HCT116 (cell line): ENCODE measurements around the gene LRRK1. TPM values are rescaled to one million over a fixed set of nuclear protein-coding genes. Genes with fewer than 3 reads are reported as not detected.

Source experiments
- ATAC-seq: fragments of 200-7000 bp; cut with Tn5 transposase; 2 replicates; pipeline ENCODE4 v1.9.1; 2020; ENCODE audit warnings: mild to moderate bottlenecking, moderate library complexity
- BruUV-seq: library from RNA; stranded (reverse); fragments of 400-500 nt; replicated peaks from 2 replicates; lab custom pipeline; 2021; lab: Mats Ljungman, UMichigan
- CTCF ChIA-PET: fragments of 300-600 bp; sonication (Branson Sonifier 250); formaldehyde crosslinking; loops from one replicate; lab custom pipeline; 2021; ENCODE audit warnings: antibody characterized with exemption; lab: Charles Lee
- POLR2A ChIA-PET: fragments of 300-600, 350-600 bp; sonication (Branson Sonifier 250); formaldehyde crosslinking; loops from one replicate; lab custom pipeline; 2021; ENCODE audit warnings: antibody characterized with exemption; lab: Charles Lee
- RAD21 ChIA-PET, 2 experiments: fragments of 300-600 bp; sonication (Branson Sonifier 250); formaldehyde crosslinking; loops; one replicate each; lab custom pipeline; 2023; ENCODE audit warnings: low total read pairs in 2 of 2; ENCODE audit not compliant: uncharacterized antibody in 2 of 2, unreplicated experiment in 2 of 2, low non-redundant PET in 1 of 2; lab: Charles Lee
- DNase-seq: peaks from one replicate; pipeline ENCODE4 v3.0.0-alpha.2; 2010; ENCODE audit warnings: low read depth, low spot score
- H2AFZ ChIP-seq: fragments of 200-600 bp; shearing (Covaris generic), sonication (generic); 2 replicates; pipeline ENCODE4 v1.6.1; 2017; ENCODE audit warnings: low read depth, mixed run types, mixed read lengths, antibody characterized with exemption, low read length; ENCODE audit not compliant: poor library complexity, severe bottlenecking
- H3K27ac ChIP-seq: 2 replicates; pipeline ENCODE4 v1.5.1; 2012; ENCODE audit warnings: low read depth, low read length
- H3K27me3 ChIP-seq: fragments of 200-600 bp; sonication (generic); 2 replicates; pipeline ENCODE4 v1.6.1; 2016; ENCODE audit warnings: mixed run types, low read length, mixed read lengths; ENCODE audit not compliant: insufficient read depth
- H3K36me3 ChIP-seq, 2 experiments: fragments of 200-500 bp in 1 of 2; fragments of 200-600 bp in 1 of 2; sonication (Bioruptor generic) in 1 of 2; sonication (generic) in 1 of 2; 2 replicates each; pipeline versions ENCODE4 v1.5.1 to v1.6.1; 2014 to 2016; ENCODE audit warnings: low read length in 2 of 2, inconsistent platforms in 1 of 2, mixed read lengths in 1 of 2, mixed run types in 1 of 2; ENCODE audit not compliant: insufficient read depth in 2 of 2, control insufficient read depth in 1 of 2
- H3K4me1 ChIP-seq, 2 experiments: fragments of 200-600 bp in 1 of 2; sonication (generic) in 1 of 2; 2 replicates each; pipeline versions ENCODE4 v1.5.1 to v1.6.1; 2012 to 2017; ENCODE audit warnings: low read length in 2 of 2, inconsistent platforms in 1 of 2, mild to moderate bottlenecking in 1 of 2, mixed read lengths in 1 of 2, mixed run types in 1 of 2, moderate library complexity in 1 of 2; ENCODE audit not compliant: insufficient read depth in 2 of 2, control insufficient read depth in 1 of 2
- H3K4me2 ChIP-seq: fragments of 200-600 bp; sonication (generic); 2 replicates; pipeline ENCODE4 v1.6.1; 2017; ENCODE audit warnings: mixed run types, low read length, mixed read lengths
- H3K4me3 ChIP-seq, 2 experiments: fragments of 200-600 bp in 1 of 2; sonication (generic) in 1 of 2; replicated peaks in 1 of 2; 2 replicates each; pipeline ENCODE4 v1.5.1; 2011 to 2016; ENCODE audit warnings: low read length in 2 of 2, control low read depth in 1 of 2, low read depth in 1 of 2, mild to moderate bottlenecking in 1 of 2, mixed read lengths in 1 of 2, mixed run types in 1 of 2
- H3K79me2 ChIP-seq: fragments of 200-600 bp; sonication (generic); 2 replicates; pipeline ENCODE4 v1.6.1; 2017; ENCODE audit warnings: mild to moderate bottlenecking, mixed run types, low read length, moderate library complexity, mixed read lengths; ENCODE audit not compliant: insufficient read depth
- H3K9ac ChIP-seq: fragments of 200-600 bp; sonication (generic); 2 replicates; pipeline ENCODE4 v1.6.1; 2016; ENCODE audit warnings: low read length, mixed read lengths
- H3K9me2 ChIP-seq: fragments of 200-600 bp; sonication (generic), shearing (Covaris generic); 2 replicates; pipeline ENCODE4 v1.6.1; 2017; ENCODE audit warnings: mixed run types, mild to moderate bottlenecking, moderate library complexity; ENCODE audit not compliant: insufficient read depth
- H3K9me3 ChIP-seq, 2 experiments: fragments of 200-500 bp in 1 of 2; fragments of 200-600 bp in 1 of 2; sonication (Bioruptor generic) in 1 of 2; sonication (generic) in 1 of 2; 2 replicates each; pipeline ENCODE4 v1.6.1; 2014 to 2017; ENCODE audit warnings: low read length in 2 of 2, mixed read lengths in 2 of 2, inconsistent platforms in 1 of 2, low read depth in 1 of 2, mild to moderate bottlenecking in 1 of 2, mixed run types in 1 of 2, moderate library complexity in 1 of 2; ENCODE audit not compliant: control insufficient read depth in 1 of 2, insufficient read depth in 1 of 2
- H4K20me1 ChIP-seq: fragments of 200-600 bp; sonication (generic), shearing (Covaris generic); 2 replicates; pipeline ENCODE4 v1.6.1; 2017; ENCODE audit warnings: mixed run types, mild to moderate bottlenecking, moderate library complexity; ENCODE audit not compliant: insufficient read depth
- JUND ChIP-seq: IDR thresholded peaks from 2 replicates; pipeline ENCODE4 v1.6.1; 2012
- POLR2AphosphoS5 ChIP-seq: IDR thresholded peaks from 2 replicates; pipeline ENCODE4 v1.6.1; 2011; ENCODE audit warnings: mild to moderate bottlenecking, low read depth, low read length, moderate library complexity
- RAD21 ChIP-seq: IDR thresholded peaks from 2 replicates; pipeline ENCODE4 v1.6.1; 2012; ENCODE audit warnings: low read depth, mild to moderate bottlenecking
- REST ChIP-seq: IDR thresholded peaks from 2 replicates; pipeline ENCODE4 v1.6.1; 2012; ENCODE audit warnings: low read depth
- TCF7L2 ChIP-seq: IDR thresholded peaks from 2 replicates; pipeline ENCODE4 v1.7.0; 2011; ENCODE audit warnings: borderline replicate concordance, inconsistent platforms; ENCODE audit not compliant: insufficient read depth, insufficient read length; ENCODE audit errors: extremely low read depth
- ZFX ChIP-seq: fragments of 450-650 bp; IDR thresholded peaks from 2 replicates; pipeline ENCODE4 v1.6.1; 2017
- intact Hi-C: fragments of 100-400 bp; cut with micrococcal nuclease; formaldehyde crosslinking; loops from 2 replicates; pipeline ENCODE4 v1.10.0; 2022
- total RNA-seq: library from RNA; stranded (reverse); gene quantifications from one replicate; pipeline ENCODE4 v1.2.1, GENCODE V29; 2021; ENCODE audit not compliant: unreplicated experiment
- TF ChIP-seq, protein P1 (sequence below): IDR thresholded peaks from 2 replicates; pipeline ENCODE4 v1.6.1; 2011; ENCODE audit warnings: mild to moderate bottlenecking, low read length, moderate library complexity; ENCODE audit not compliant: insufficient replicate concordance; ENCODE audit errors: extremely low read depth
- TF ChIP-seq, protein P2 (sequence below): IDR thresholded peaks from 2 replicates; pipeline ENCODE4 v1.6.1; 2012

The LRRK1 gene
- total RNA-seq, 1 experiment from 2014 or later = 21.6 TPM

DNA sequence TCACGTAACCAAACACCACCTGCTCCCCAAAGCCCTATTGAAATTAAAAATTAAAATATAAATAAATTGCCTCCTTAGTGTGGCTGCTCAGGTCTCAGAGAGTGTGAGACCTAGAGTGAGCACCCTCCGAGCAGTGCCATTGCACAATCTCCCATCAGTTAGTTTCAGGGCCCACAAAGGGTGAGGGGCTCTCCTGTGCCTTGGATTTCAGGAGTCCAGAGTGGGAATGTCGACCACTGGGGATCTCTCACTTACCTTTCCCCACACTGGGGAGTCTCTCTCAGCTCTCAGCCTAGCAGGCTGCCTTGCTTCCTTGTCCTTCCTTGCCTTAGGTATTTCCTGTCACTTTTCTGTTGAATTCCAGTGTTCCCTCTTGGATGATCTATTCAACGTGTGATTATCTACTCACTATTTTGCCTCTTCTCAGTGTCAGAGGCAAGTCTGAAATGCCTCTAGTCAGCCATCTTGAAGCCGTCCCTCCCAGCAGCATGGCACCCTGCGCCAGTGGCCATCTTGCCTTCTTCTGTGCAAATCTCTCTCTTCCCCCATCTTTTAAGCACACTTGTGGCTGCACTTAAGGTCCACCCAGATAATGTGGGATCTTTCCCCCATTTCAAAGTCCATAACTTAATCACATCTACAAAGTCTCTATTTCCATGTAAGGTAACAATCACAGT lies 119.3 kb downstream of the LRRK1 start:
- no peaks in the 10 kb centered on the region for H3K9me2 ChIP-seq
- H3K79me2 ChIP-seq = no peaks in the 10 kb centered on the region
- H3K4me3 ChIP-seq = no peak overlapping the region
- DNase-seq (no peak), ATAC-seq (no peak)
- H3K4me1 ChIP-seq = no peaks in the 10 kb centered on the region
- no peak overlapping the region for H3K9ac ChIP-seq
- H3K27me3 ChIP-seq = no peaks in the 10 kb centered on the region
- ChIA-PET CTCF (no interaction called here), POLR2A (no interaction called here), RAD21 (no interaction called here)
- intact Hi-C loops = no loop called here
- no peaks in the 10 kb centered on the region; a peak in 1 of 4 replicates for H3K9me3 ChIP-seq
- peaks cover 4% of the 10 kb centered on the region; the same call in 1 of the 2 replicates for H4K20me1 ChIP-seq
- no peak overlapping the region for H3K27ac ChIP-seq
- peaks cover 0 to 3% of the 10 kb centered on the region in 2 experiments; a peak in 1 of 4 replicates for H3K36me3 ChIP-seq
- no peak overlapping the region for H2AFZ ChIP-seq
- H3K4me2 ChIP-seq = no peak overlapping the region
- no TSS peak for BruUV-seq
- TF ChIP-seq POLR2AphosphoS5 (no peak), RAD21 (no peak), REST (no peak), JUND (no peak), ZFX (no peak), TCF7L2 (no peak)
- TF ChIP-seq, protein P1, sequence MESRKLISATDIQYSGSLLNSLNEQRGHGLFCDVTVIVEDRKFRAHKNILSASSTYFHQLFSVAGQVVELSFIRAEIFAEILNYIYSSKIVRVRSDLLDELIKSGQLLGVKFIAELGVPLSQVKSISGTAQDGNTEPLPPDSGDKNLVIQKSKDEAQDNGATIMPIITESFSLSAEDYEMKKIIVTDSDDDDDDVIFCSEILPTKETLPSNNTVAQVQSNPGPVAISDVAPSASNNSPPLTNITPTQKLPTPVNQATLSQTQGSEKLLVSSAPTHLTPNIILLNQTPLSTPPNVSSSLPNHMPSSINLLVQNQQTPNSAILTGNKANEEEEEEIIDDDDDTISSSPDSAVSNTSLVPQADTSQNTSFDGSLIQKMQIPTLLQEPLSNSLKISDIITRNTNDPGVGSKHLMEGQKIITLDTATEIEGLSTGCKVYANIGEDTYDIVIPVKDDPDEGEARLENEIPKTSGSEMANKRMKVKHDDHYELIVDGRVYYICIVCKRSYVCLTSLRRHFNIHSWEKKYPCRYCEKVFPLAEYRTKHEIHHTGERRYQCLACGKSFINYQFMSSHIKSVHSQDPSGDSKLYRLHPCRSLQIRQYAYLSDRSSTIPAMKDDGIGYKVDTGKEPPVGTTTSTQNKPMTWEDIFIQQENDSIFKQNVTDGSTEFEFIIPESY = no peak
- TF ChIP-seq, protein P2, sequence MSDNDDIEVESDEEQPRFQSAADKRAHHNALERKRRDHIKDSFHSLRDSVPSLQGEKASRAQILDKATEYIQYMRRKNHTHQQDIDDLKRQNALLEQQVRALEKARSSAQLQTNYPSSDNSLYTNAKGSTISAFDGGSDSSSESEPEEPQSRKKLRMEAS = no peak
